ENCODE data around the gene IMMT.

DNA sequence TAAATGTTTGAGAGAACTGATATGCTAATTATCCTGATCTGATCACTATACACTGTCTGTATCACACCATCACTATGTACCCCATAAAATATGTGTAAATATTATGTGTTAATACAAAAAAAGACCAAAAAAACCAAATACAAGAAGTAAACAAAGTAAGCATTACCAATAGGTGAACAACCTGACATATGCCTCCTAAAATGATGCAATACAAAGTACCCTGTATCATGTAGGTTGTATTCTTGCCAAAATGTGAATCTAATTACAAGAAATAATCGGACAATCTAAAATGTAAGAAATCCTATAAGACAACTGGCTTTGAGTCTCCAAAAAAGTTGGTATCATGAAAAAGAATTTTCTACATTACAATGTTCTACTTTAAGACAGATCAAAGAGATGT lies 97.3 kb downstream of the IMMT start:
- no peak for TF ChIP-seq GATA2 (IDR thresholded peaks at IDR 0.05; ENCODE audit: low read depth, low read length)
- no peak for TF ChIP-seq GATA3 (IDR thresholded peaks at IDR 0.05; ENCODE audit: low read depth, low read length)

Measured in SH-SY5Y (cell line).